Measurements from ENCODE around the gene KMT2A. TPM values are rescaled to one million over a fixed set of nuclear protein-coding genes. Genes with fewer than 3 reads are reported as not detected.

Gene KMT2A
- total and polyA plus RNA-seq, 2 donors (not counting 3 experiments of a cell fraction or from before 2014, with no cell fraction given) = 23.5 to 63.9 TPM

GRCh38 chr11:118398791-118399559, 37.3 kb upstream of the KMT2A start:
- ChIA-PET POLR2A (no interaction called here), CTCF (interaction anchor here (1.2 to 1.8 kb wide), 2 partner anchors 14 to 90 kb away, joined by 4 to 7 read pairs; no protein-coding TSS in a partner anchor)
- Histone ChIP-seq H2AFZ (ENCODE audit: low read depth, low read length) (no peak overlapping the region), H3K4me2 (ENCODE audit: insufficient read depth, low read length) (no peak overlapping the region), H3K27ac (ENCODE audit: insufficient read depth, low read depth, low read length) (no peak overlapping the region), H4K20me1 (replicated peaks; ENCODE audit: control insufficient read depth, extremely low read depth, insufficient read depth, low read length) (no peaks in the 10 kb centered on the region), H3K4me1 (ENCODE audit: control insufficient read depth, extremely low read depth, insufficient read depth, low read length) (peaks cover 10% of the 10 kb centered on the region), H3K9ac (replicated peaks; ENCODE audit: extremely low read depth, insufficient read depth, low read length) (no peak overlapping the region), H3K79me2 (ENCODE audit: control insufficient read depth, insufficient read depth, low read length) (peaks cover 25% of the 10 kb centered on the region), H3K9me3 (replicated peaks; ENCODE audit: control insufficient read depth, insufficient read depth, low read length) (no peaks in the 10 kb centered on the region), H3K36me3 (ENCODE audit: control insufficient read depth in 2 of 2, extremely low read depth in 1 of 2, insufficient read depth in 2 of 2, low read length in 2 of 2) (peaks cover 0 to 1% of the 10 kb centered on the region in 2 experiments), H3K27me3 (ENCODE audit: control insufficient read depth in 2 of 2, insufficient read depth in 2 of 2, low read length in 2 of 2) (no peaks in the 10 kb centered on the region), H3K4me3 (replicated peaks in 1 of 3; ENCODE audit: insufficient read depth in 1 of 3, low read depth in 1 of 3, low read length in 3 of 3) (no peak overlapping the region), H3K9me1 (replicated peaks; ENCODE audit: control insufficient read depth, extremely low read depth, insufficient read depth, low read length) (no peaks in the 10 kb centered on the region)
- BruUV-seq (replicated peaks) = no TSS peak
- no peak for TF ChIP-seq POLR2A (IDR thresholded peaks at IDR 0.05; ENCODE audit: low read depth, low read length)
- TF ChIP-seq POLR2AphosphoS5 (IDR thresholded peaks at IDR 0.05; ENCODE audit: insufficient read depth, low read depth, low read length) = no peak
- TF ChIP-seq MAX (IDR thresholded peaks at IDR 0.05; ENCODE audit: insufficient read depth, insufficient read length) = no peak
- no peak for TF ChIP-seq MYC (IDR thresholded peaks at IDR 0.05; ENCODE audit: low read depth, low read length)
- TF ChIP-seq JUN (IDR thresholded peaks at IDR 0.05; ENCODE audit: borderline replicate concordance, insufficient read depth, insufficient read length, low read depth) = no peak
- no peak for TF ChIP-seq FOS (IDR thresholded peaks at IDR 0.05; ENCODE audit: borderline replicate concordance, insufficient read depth, low read length)
- dilution Hi-C loops (cut with MboI; ENCODE audit: extremely low pct_ligation_motif_present, low sequenced_read_pairs) (loop anchor here (25.0 kb wide), 1 partner anchor 88 kb away; no protein-coding TSS in a partner anchor), intact Hi-C loops (cut with micrococcal nuclease) (no loop called here)
- DNase-seq (ENCODE audit: low read depth, low spot score) = no peak
- FAIRE-seq = no peak
